Smooth muscle cell (in vitro differentiated cells): ENCODE results near the gene TMEM184B. TPM values are rescaled to one million over a fixed set of nuclear protein-coding genes. Genes with fewer than 3 reads are reported as not detected.

Experiments used
- DNase-seq: peaks from one replicate; lab custom pipeline; 2025; ENCODE audit not compliant: unreplicated experiment; lab: John Stamatoyannopoulos, UW
- H2AFZ ChIP-seq: fragments of 200-600 bp; sonication (generic); 2 replicates; pipeline ENCODE4 v1.6.0; 2016; ENCODE audit warnings: antibody characterized with exemption, low read depth, mild to moderate bottlenecking
- H3F3A ChIP-seq: fragments of 200-600 bp; sonication (generic); 2 replicates; pipeline ENCODE4 v1.6.0; 2017; ENCODE audit warnings: antibody characterized with exemption, low read depth
- H3K27ac ChIP-seq: fragments of 200-600 bp; sonication (generic); 2 replicates; pipeline ENCODE4 v1.5.1; 2016; ENCODE audit warnings: low read depth, mild to moderate bottlenecking
- H3K27me3 ChIP-seq: fragments of 200-600 bp; sonication (generic); 2 replicates; pipeline ENCODE4 v1.6.1; 2016; ENCODE audit warnings: low read depth, mild to moderate bottlenecking
- H3K36me3 ChIP-seq: fragments of 200-600 bp; sonication (generic); 2 replicates; pipeline ENCODE4 v1.5.1; 2016; ENCODE audit warnings: low read depth
- H3K4me1 ChIP-seq: fragments of 200-600 bp; sonication (generic); 2 replicates; pipeline ENCODE4 v1.5.1; 2016; ENCODE audit warnings: low read depth
- H3K4me2 ChIP-seq: fragments of 200-600 bp; sonication (generic); 2 replicates; pipeline ENCODE4 v1.6.0; 2016; ENCODE audit warnings: mild to moderate bottlenecking
- H3K4me3 ChIP-seq: fragments of 200-600 bp; sonication (generic); 2 replicates; pipeline ENCODE4 v1.5.1; 2016; ENCODE audit warnings: mild to moderate bottlenecking
- H3K79me2 ChIP-seq: fragments of 200-600 bp; sonication (generic); 2 replicates; pipeline ENCODE4 v1.6.0; 2016; ENCODE audit warnings: low read depth, mild to moderate bottlenecking
- H3K9ac ChIP-seq: fragments of 200-600 bp; sonication (generic); 2 replicates; pipeline ENCODE4 v1.6.0; 2016; ENCODE audit warnings: low read depth
- H3K9me3 ChIP-seq: fragments of 200-600 bp; sonication (generic); replicated peaks from 2 replicates; pipeline ENCODE4 v1.5.1; 2016; ENCODE audit warnings: low read depth
- H4K20me1 ChIP-seq: fragments of 200-600 bp; sonication (generic); 2 replicates; pipeline ENCODE4 v1.6.0; 2016; ENCODE audit warnings: low read depth
- CTCF ChIP-seq: fragments of 200-600 bp; sonication (generic); IDR thresholded peaks from 2 replicates; pipeline ENCODE4 v1.5.1; 2017; ENCODE audit warnings: borderline replicate concordance, mild to moderate bottlenecking, antibody characterized with exemption; ENCODE audit not compliant: insufficient read depth, poor library complexity, severe bottlenecking
- WGBS: methylation state at CpG from one replicate; pipeline ENCODE4 v1.1.7; 2016; ENCODE audit warnings: low lambda C conversion rate; 5-methylcytosine and 5-hydroxymethylcytosine counted together
- polyA plus RNA-seq: library from polyadenylated mRNA; unstranded; fragments of >200 nt; fragmentation: Nextera tagmentation; extraction: Ambion mirVana; gene quantifications from 2 replicates; pipeline ENCODE4 v1.2.1, GENCODE V29; 2016
- total RNA-seq: library from RNA; depleted of rRNA; stranded (reverse); fragments of >200 nt; gene quantifications from 2 replicates; pipeline ENCODE4 v1.2.3, GENCODE V29; 2014

TMEM184B gene
- total and polyA plus RNA-seq, 2 experiments from 2014 or later, result 34.1 to 96.3 TPM

DNA sequence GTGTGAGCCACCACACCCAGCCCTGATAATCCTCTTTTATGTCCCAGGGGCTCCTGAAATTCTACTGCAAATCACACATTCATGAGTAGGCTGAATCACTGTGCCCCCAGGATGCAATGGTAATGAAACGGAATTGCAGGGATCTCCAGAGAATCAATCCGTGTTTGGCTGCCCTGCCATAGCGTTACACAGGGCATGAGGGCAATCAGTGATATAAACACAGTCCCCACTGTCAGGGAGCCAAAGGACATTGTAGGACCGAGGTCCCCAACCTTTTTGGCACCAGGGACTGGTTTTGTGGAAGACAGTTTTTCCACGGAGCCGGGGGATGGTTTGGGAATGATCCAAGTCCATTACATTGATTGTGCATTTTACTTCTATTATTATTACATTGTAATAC lies 82.2 kb downstream of the TMEM184B start:
- Histone ChIP-seq H3K4me3 (no peak overlapping the region), H3K9ac (no peak overlapping the region), H3K27me3 (no peaks in the 10 kb centered on the region), H3K4me2 (no peak overlapping the region), H3K9me3 (no peaks in the 10 kb centered on the region), H3K79me2 (no peaks in the 10 kb centered on the region), H3K36me3 (no peaks in the 10 kb centered on the region), H3F3A (no peaks in the 10 kb centered on the region), H3K27ac (no peak overlapping the region), H3K4me1 (no peaks in the 10 kb centered on the region), H4K20me1 (no peaks in the 10 kb centered on the region), H2AFZ (no peak overlapping the region)
- DNase-seq, result no peak
- no peak for TF ChIP-seq CTCF
- 87% methylated on average over 6 of the region's 6 CpGs for WGBS

GRCh38 chr22:38189104-38189503 lies 83.7 kb downstream of the TMEM184B start:
- no peak for DNase-seq
- Histone ChIP-seq H3K27ac (no peak overlapping the region), H4K20me1 (no peaks in the 10 kb centered on the region), H3K4me2 (no peak overlapping the region), H3F3A (no peaks in the 10 kb centered on the region), H3K9me3 (no peaks in the 10 kb centered on the region), H3K4me3 (no peak overlapping the region), H3K27me3 (no peaks in the 10 kb centered on the region), H3K79me2 (no peaks in the 10 kb centered on the region), H3K4me1 (no peaks in the 10 kb centered on the region), H3K9ac (no peak overlapping the region), H3K36me3 (no peaks in the 10 kb centered on the region), H2AFZ (no peak overlapping the region)
- 84% methylated on average over 2 of the region's 3 CpGs for WGBS
- TF ChIP-seq CTCF, result no peak

GRCh38 chr22:38187413-38188212 lies 85.2 kb downstream of the TMEM184B start:
- H3K36me3 ChIP-seq, result no peaks in the 10 kb centered on the region
- no peaks in the 10 kb centered on the region for H3F3A ChIP-seq
- H4K20me1 ChIP-seq, result no peaks in the 10 kb centered on the region
- no peak for DNase-seq
- WGBS, result 77% methylated on average over 10 of the region's 10 CpGs
- no peak overlapping the region for H3K4me3 ChIP-seq
- no peak overlapping the region for H2AFZ ChIP-seq
- no peak overlapping the region for H3K9ac ChIP-seq
- H3K9me3 ChIP-seq, result no peaks in the 10 kb centered on the region
- no peak overlapping the region for H3K4me2 ChIP-seq
- no peak for TF ChIP-seq CTCF
- no peaks in the 10 kb centered on the region for H3K4me1 ChIP-seq
- no peak overlapping the region for H3K27ac ChIP-seq
- no peaks in the 10 kb centered on the region for H3K27me3 ChIP-seq
- H3K79me2 ChIP-seq, result no peaks in the 10 kb centered on the region

- H3K79me2 ChIP-seq, result no peaks in the 10 kb centered on the region
- TF ChIP-seq CTCF, result no peak
- no peaks in the 10 kb centered on the region for H3K4me1 ChIP-seq
- WGBS, result 67% methylated on average over 5 of the region's 5 CpGs
- H3K9ac ChIP-seq, result no peak overlapping the region
- no peaks in the 10 kb centered on the region for H4K20me1 ChIP-seq
- H3K27ac ChIP-seq, result no peak overlapping the region
- H3F3A ChIP-seq, result peaks cover under 1% of the 10 kb centered on the region
- no peak overlapping the region for H2AFZ ChIP-seq
- H3K36me3 ChIP-seq, result no peaks in the 10 kb centered on the region
- H3K4me3 ChIP-seq, result no peak overlapping the region
- H3K27me3 ChIP-seq, result no peaks in the 10 kb centered on the region
- DNase-seq, result no peak
- no peak overlapping the region for H3K4me2 ChIP-seq
- no peaks in the 10 kb centered on the region for H3K9me3 ChIP-seq
These were observed 86.4 kb downstream of the TMEM184B start for GRCh38 chr22:38186429-38186828.
